Tibial nerve (tissue), 4 donors: ENCODE data around the gene SLC35B2.

ENCODE experiments used
- CTCF ChIP-seq, 5 experiments: fragments of 200-600 bp in 3 of 5; fragments of 450-650 bp in 2 of 5; sonication (generic) in 3 of 5; IDR thresholded peaks; one replicate each; pipeline ENCODE4 v1.5.1; 2016 to 2019; ENCODE audit warnings: antibody characterized with exemption in 5 of 5, mild to moderate bottlenecking in 3 of 5, moderate library complexity in 2 of 5
- EP300 ChIP-seq, 2 donors: sonication (generic); formaldehyde crosslinking; IDR thresholded peaks; one replicate each; pipeline ENCODE4 v1.6.1; 2017; ENCODE audit warnings: antibody characterized with exemption in 2 of 2, mild to moderate bottlenecking in 1 of 2

DNA sequence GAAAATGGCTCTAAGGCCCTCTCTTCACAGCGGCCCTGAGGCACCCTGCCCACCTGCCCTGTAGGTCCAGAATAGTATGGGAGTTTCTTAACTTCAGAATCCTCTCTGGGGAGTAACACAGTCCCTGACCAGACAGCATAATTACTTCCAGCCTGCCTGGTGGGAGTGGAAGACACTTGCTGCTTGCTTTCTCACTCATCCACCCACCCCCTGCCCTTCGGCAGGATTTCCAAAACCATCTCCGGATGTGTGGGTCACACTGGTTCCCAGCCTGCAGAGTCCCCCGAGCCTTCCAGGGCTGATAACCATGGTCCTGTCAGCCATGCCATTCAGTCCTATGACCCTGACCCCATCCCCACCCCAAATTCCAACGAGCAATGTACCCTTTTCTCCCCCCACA is 28.5 kb downstream of the SLC35B2 start:
- TF ChIP-seq CTCF (IDR thresholded peaks at IDR 0.05) (no peak), EP300 (IDR thresholded peaks at IDR 0.05) (no peak)
